Endothelial cell (in vitro differentiated cells): ENCODE results near the gene IFT172. TPM values are rescaled to one million over a fixed set of nuclear protein-coding genes. Genes with fewer than 3 reads are reported as not detected.

Experiments
- DNase-seq: peaks from one replicate; pipeline ENCODE4 v3.0.0; 2021; ENCODE audit warnings: low spot score
- H3K27ac Mint-ChIP-seq: one replicate; pipeline ENCODE4 v1.8.0; 2021; ENCODE audit warnings: mixed read lengths, inconsistent platforms; ENCODE audit not compliant: unreplicated experiment
- H3K27me3 Mint-ChIP-seq: one replicate; pipeline ENCODE4 v1.8.0; 2021; ENCODE audit warnings: mild to moderate bottlenecking, moderate library complexity, mixed read lengths, inconsistent platforms; ENCODE audit not compliant: unreplicated experiment
- H3K36me3 Mint-ChIP-seq: one replicate; pipeline ENCODE4 v1.8.0; 2021; ENCODE audit warnings: mild to moderate bottlenecking, low read depth, mixed read lengths, inconsistent platforms; ENCODE audit not compliant: unreplicated experiment
- H3K4me1 Mint-ChIP-seq: one replicate; pipeline ENCODE4 v1.8.0; 2021; ENCODE audit warnings: mild to moderate bottlenecking, mixed read lengths, inconsistent platforms; ENCODE audit not compliant: unreplicated experiment
- H3K4me3 Mint-ChIP-seq: one replicate; pipeline ENCODE4 v1.8.0; 2021; ENCODE audit warnings: mild to moderate bottlenecking, mixed read lengths, inconsistent platforms; ENCODE audit not compliant: unreplicated experiment
- H3K9me3 Mint-ChIP-seq: one replicate; pipeline ENCODE4 v1.8.0; 2021; ENCODE audit warnings: mixed read lengths, inconsistent platforms; ENCODE audit not compliant: unreplicated experiment
- total RNA-seq: library from RNA; stranded (reverse); fragmentation: NEBNext Ultra II Directional; extraction: Animal tissue kit (Norgen Biotek cat#: 25700); gene quantifications from one replicate; pipeline ENCODE4 v1.2.1, GENCODE V29; 2021; ENCODE audit not compliant: unreplicated experiment
- TF ChIP-seq, protein P1 (sequence below): fragments of 200-600 bp; sonication (generic); IDR thresholded peaks from one replicate; pipeline ENCODE4 v1.5.0; 2021; ENCODE audit warnings: antibody characterized with exemption; ENCODE audit not compliant: unreplicated experiment

The IFT172 gene
- total RNA-seq, 1 donor from 2014 or later: 32.2 TPM

- DNase-seq: no peak
- Mint-ChIP-seq H3K36me3 (peaks cover 39% of the 10 kb centered on the region), H3K27me3 (peaks cover 3% of the 10 kb centered on the region), H3K4me1 (peaks cover 4% of the 10 kb centered on the region), H3K27ac (no peak overlapping the region), H3K4me3 (no peak overlapping the region), H3K9me3 (no peaks in the 10 kb centered on the region)
- TF ChIP-seq, protein P1, sequence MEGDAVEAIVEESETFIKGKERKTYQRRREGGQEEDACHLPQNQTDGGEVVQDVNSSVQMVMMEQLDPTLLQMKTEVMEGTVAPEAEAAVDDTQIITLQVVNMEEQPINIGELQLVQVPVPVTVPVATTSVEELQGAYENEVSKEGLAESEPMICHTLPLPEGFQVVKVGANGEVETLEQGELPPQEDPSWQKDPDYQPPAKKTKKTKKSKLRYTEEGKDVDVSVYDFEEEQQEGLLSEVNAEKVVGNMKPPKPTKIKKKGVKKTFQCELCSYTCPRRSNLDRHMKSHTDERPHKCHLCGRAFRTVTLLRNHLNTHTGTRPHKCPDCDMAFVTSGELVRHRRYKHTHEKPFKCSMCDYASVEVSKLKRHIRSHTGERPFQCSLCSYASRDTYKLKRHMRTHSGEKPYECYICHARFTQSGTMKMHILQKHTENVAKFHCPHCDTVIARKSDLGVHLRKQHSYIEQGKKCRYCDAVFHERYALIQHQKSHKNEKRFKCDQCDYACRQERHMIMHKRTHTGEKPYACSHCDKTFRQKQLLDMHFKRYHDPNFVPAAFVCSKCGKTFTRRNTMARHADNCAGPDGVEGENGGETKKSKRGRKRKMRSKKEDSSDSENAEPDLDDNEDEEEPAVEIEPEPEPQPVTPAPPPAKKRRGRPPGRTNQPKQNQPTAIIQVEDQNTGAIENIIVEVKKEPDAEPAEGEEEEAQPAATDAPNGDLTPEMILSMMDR: no peak
These were observed 41.2 kb downstream of the IFT172 start for GRCh38 chr2:27448381-27448780.

DNA sequence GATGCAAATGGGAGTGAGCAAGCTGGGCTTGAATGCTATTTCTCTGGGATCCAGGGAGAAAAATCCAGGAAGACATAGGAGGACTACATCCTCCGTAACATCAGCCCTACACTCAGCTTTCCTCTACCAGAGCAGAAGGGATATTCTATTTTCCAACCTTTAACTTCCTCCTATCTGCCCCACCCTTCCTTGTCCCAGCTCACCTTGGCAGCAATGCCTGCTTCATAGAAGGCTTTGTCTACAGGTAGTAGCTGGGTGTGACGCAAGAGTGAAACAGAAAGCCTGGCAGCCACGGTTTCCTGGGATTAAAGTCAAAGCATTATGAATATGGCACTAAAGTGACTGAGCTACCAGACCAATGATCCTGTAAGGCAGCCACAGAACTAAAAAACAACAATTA is 43.5 kb downstream of the IFT172 start:
- H3K36me3 Mint-ChIP-seq: peaks cover 44% of the 10 kb centered on the region
- no peaks in the 10 kb centered on the region for H3K9me3 Mint-ChIP-seq
- H3K4me1 Mint-ChIP-seq: peaks cover 16% of the 10 kb centered on the region
- TF ChIP-seq, protein P1: no peak
- H3K27me3 Mint-ChIP-seq: peaks cover 6% of the 10 kb centered on the region
- DNase-seq: no peak
- no peak overlapping the region for H3K27ac Mint-ChIP-seq
- H3K4me3 Mint-ChIP-seq: no peak overlapping the region

- H3K9me3 Mint-ChIP-seq: no peaks in the 10 kb centered on the region
- TF ChIP-seq, protein P1: no peak
- no peak for DNase-seq
- peaks cover 17% of the 10 kb centered on the region for H3K4me1 Mint-ChIP-seq
- peaks cover 6% of the 10 kb centered on the region for H3K27me3 Mint-ChIP-seq
- H3K27ac Mint-ChIP-seq: no peak overlapping the region
- H3K4me3 Mint-ChIP-seq: no peak overlapping the region
- peaks cover 48% of the 10 kb centered on the region for H3K36me3 Mint-ChIP-seq
These were observed 43.9 kb downstream of the IFT172 start for GRCh38 chr2:27445615-27446014.

DNA sequence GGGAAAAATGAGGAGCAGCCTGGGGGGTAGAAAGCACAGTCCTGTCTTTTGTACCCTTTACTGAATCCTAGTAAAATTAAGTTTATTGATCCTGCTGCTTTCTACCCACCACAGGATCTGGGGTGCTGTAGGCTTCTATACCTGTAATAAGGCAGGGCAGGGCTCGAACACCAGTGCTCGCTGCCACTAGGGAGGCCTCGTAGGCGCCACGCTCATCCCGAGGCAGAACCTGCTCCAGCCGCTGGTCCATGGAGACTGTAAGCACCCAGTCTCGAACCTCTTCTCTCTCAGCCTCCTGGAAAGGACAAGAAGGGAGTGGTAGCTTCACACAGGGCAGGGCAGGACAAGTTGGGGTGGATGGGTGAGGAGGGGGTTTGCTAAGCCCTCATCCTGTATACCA is 44.4 kb downstream of the IFT172 start:
- no peak overlapping the region for H3K27ac Mint-ChIP-seq
- no peaks in the 10 kb centered on the region for H3K9me3 Mint-ChIP-seq
- H3K27me3 Mint-ChIP-seq: peaks cover 8% of the 10 kb centered on the region
- peaks cover 51% of the 10 kb centered on the region for H3K36me3 Mint-ChIP-seq
- no peak for DNase-seq
- H3K4me1 Mint-ChIP-seq: peaks cover 17% of the 10 kb centered on the region
- TF ChIP-seq, protein P1: no peak
- H3K4me3 Mint-ChIP-seq: no peak overlapping the region

- H3K4me1 Mint-ChIP-seq: peaks cover 17% of the 10 kb centered on the region
- no peak for DNase-seq
- peaks cover 6% of the 10 kb centered on the region for H3K27me3 Mint-ChIP-seq
- TF ChIP-seq, protein P1: no peak
- H3K9me3 Mint-ChIP-seq: no peaks in the 10 kb centered on the region
- peak overlapping the region; percentile 22 for H3K4me3 Mint-ChIP-seq
- peaks cover 45% of the 10 kb centered on the region for H3K36me3 Mint-ChIP-seq
- no peak overlapping the region for H3K27ac Mint-ChIP-seq
These were observed 46.6 kb downstream of the IFT172 start for GRCh38 chr2:27442920-27443282.
